ENCODE results near the gene GMDS.

GRCh38 chr6:1759870-1760269, 485.5 kb downstream of the GMDS start:
- TF ChIP-seq CTCF (conservative IDR thresholded peaks at IDR 0.05; ENCODE audit: low read length) (no peak), EZH2phosphoT487 (IDR thresholded peaks at IDR 0.05; ENCODE audit: borderline replicate concordance) (no peak)

Measured in Loucy (cell line).